SK-N-SH treated with all-trans-retinoic acid at 6 μM for 48 hours (cell line): ENCODE results near the gene PUSL1.

Source experiments
- ARNTL ChIP-seq: fragments of 450-650 bp; formaldehyde crosslinking; IDR thresholded peaks from 2 replicates; pipeline ENCODE4 v1.5.0; 2020; ENCODE audit warnings: low read depth, mild to moderate bottlenecking, moderate library complexity, borderline replicate concordance
- CSDC2 ChIP-seq: fragments of 250-450 bp; sonication (Bioruptor Pico); IDR thresholded peaks from 2 replicates; pipeline ENCODE4 v1.5.0; 2020; ENCODE audit warnings: mild to moderate bottlenecking, moderate library complexity
- CSRNP3 ChIP-seq: fragments of 250-450 bp; sonication (Bioruptor Pico); IDR thresholded peaks from 2 replicates; pipeline ENCODE4 v1.5.1; 2021; ENCODE audit warnings: mild to moderate bottlenecking, moderate library complexity
- ESRRG ChIP-seq: fragments of 250-450 bp; sonication (Bioruptor Pico); IDR thresholded peaks from 2 replicates; pipeline ENCODE4 v1.6.1; 2021; ENCODE audit warnings: mild to moderate bottlenecking
- ISL1 ChIP-seq: fragments of 250-450 bp; sonication (Bioruptor Pico); IDR thresholded peaks from 2 replicates; pipeline ENCODE4 v2.1.2; 2022; ENCODE audit warnings: mild to moderate bottlenecking, moderate library complexity
- TOX ChIP-seq: fragments of 250-450 bp; sonication (Bioruptor Pico); IDR thresholded peaks from 2 replicates; pipeline ENCODE4 v1.8.0; 2021; ENCODE audit warnings: mild to moderate bottlenecking, moderate library complexity, borderline replicate concordance
- ZFP3 ChIP-seq: fragments of 250-450 bp; sonication (Bioruptor Pico); IDR thresholded peaks from 2 replicates; pipeline ENCODE4 v1.5.0; 2020; ENCODE audit warnings: mild to moderate bottlenecking, moderate library complexity
- ZNF565 ChIP-seq: fragments of 450-650 bp; formaldehyde crosslinking; conservative IDR thresholded peaks from 2 replicates; pipeline ENCODE4 v1.5.0; 2020; ENCODE audit warnings: low read depth, mild to moderate bottlenecking, moderate library complexity
- ZNF70 ChIP-seq: fragments of 450-650 bp; formaldehyde crosslinking; IDR thresholded peaks from 2 replicates; pipeline ENCODE4 v1.5.0; 2020; ENCODE audit warnings: mild to moderate bottlenecking, moderate library complexity

GRCh38 chr1:1333551-1334241, 25.3 kb downstream of the PUSL1 start:
- no peak for TF ChIP-seq ZNF565
- TF ChIP-seq ESRRG (CRISPR knock-in tag) = no peak
- no peak for TF ChIP-seq CSDC2
- TF ChIP-seq ZNF70 (CRISPR knock-in tag) = no peak
- TF ChIP-seq ZFP3 = no peak
- TF ChIP-seq ISL1 (CRISPR knock-in tag) = no peak
- no peak for TF ChIP-seq ARNTL
- no peak for TF ChIP-seq CSRNP3 (CRISPR knock-in tag)
- TF ChIP-seq TOX (CRISPR knock-in tag) = no peak
